Body of pancreas (tissue), 4 donors: ENCODE results near the gene CEP112. TPM values are rescaled to one million over a fixed set of nuclear protein-coding genes. Genes with fewer than 3 reads are reported as not detected.

Experiments
- ATAC-seq: fragments of 150-250 bp; one replicate; pipeline ENCODE4 v1.9.1; 2016
- DNase-seq, 4 donors: peaks; one replicate each; pipeline ENCODE4 v3.0.0-alpha.2; 2019
- H3K27ac ChIP-seq, 4 donors: fragments of 200-600 bp; sonication (generic); 1 replicate in 3 of 4; 2 replicates in 1 of 4; pipeline versions ENCODE4 v1.5.1 to v1.6.1; 2016 to 2019; ENCODE audit warnings: mild to moderate bottlenecking in 1 of 4, mixed read lengths in 1 of 4, moderate library complexity in 1 of 4
- H3K27me3 ChIP-seq, 2 donors: fragments of 200-600 bp; sonication (generic); one replicate each; pipeline ENCODE4 v1.6.0; 2016; ENCODE audit warnings: mild to moderate bottlenecking in 1 of 2
- H3K36me3 ChIP-seq, 2 donors: fragments of 200-600 bp; sonication (generic); replicated peaks in 1 of 2; 2 replicates each; pipeline ENCODE4 v1.5.1; 2016; ENCODE audit warnings: low read depth in 2 of 2; ENCODE audit not compliant: insufficient read depth in 1 of 2
- H3K4me1 ChIP-seq: fragments of 200-600 bp; sonication (generic); one replicate; pipeline ENCODE4 v1.6.0; 2016
- H3K4me3 ChIP-seq, 2 donors: fragments of 200-600 bp; sonication (generic); 1 replicate in 1 of 2; 2 replicates in 1 of 2; pipeline ENCODE4 v1.5.1; 2016 to 2019
- H3K9me3 ChIP-seq, 3 donors: fragments of 200-600 bp; sonication (generic); 1 replicate in 2 of 3; 2 replicates in 1 of 3; pipeline ENCODE4 v1.5.1; 2016
- CTCF ChIP-seq, 7 experiments: fragments of 450-650 bp in 4 of 7; fragments of 200-600 bp in 3 of 7; sonication (generic) in 3 of 7; IDR thresholded peaks; one replicate each; pipeline ENCODE4 v1.5.1; 2016 to 2019; ENCODE audit warnings: antibody characterized with exemption in 7 of 7
- POLR2A ChIP-seq, 3 donors: fragments of 450-650 bp; IDR thresholded peaks; one replicate each; pipeline ENCODE4 v1.6.1; 2016; ENCODE audit warnings: antibody characterized with exemption in 3 of 3, mild to moderate bottlenecking in 2 of 3
- WGBS, 2 donors: methylation state at CpG; one replicate each; pipeline ENCODE4 v1.1.5; 2017; 5-methylcytosine and 5-hydroxymethylcytosine counted together
- intact Hi-C: fragments of 100-400 bp; cut with DNase I; formaldehyde crosslinking; loops from one replicate; pipeline ENCODE4 v1.15.1; 2023
- total RNA-seq, 2 donors: library from RNA; depleted of rRNA; stranded (reverse); fragments of >200 nt; gene quantifications; one replicate each; pipeline ENCODE4 v1.1.0, GENCODE V29; 2016

CEP112 gene
- total RNA-seq, 2 donors from 2014 or later, result 5.2 to 10.2 TPM

GRCh38 chr17:65712383-65713267 lies 479.3 kb downstream of the CEP112 start:
- TF ChIP-seq POLR2A (IDR thresholded peaks at IDR 0.05) (no peak), CTCF (IDR thresholded peaks at IDR 0.05) (no peak)
- H3K4me1 ChIP-seq, result no peaks in the 10 kb centered on the region
- intact Hi-C loops, result no loop called here
- no peak for ATAC-seq
- H3K36me3 ChIP-seq, result no peaks in the 10 kb centered on the region
- no peak overlapping the region for H3K27ac ChIP-seq
- H3K9me3 ChIP-seq, result no peaks in the 10 kb centered on the region
- no peak overlapping the region for H3K4me3 ChIP-seq
- WGBS, 2 donors, result 74 to 84% methylated on average over 9 of the region's 9 CpGs
- no peaks in the 10 kb centered on the region for H3K27me3 ChIP-seq
- no peak for DNase-seq

GRCh38 chr17:65711671-65712276 lies 480.2 kb downstream of the CEP112 start:
- DNase-seq (no peak), ATAC-seq (no peak)
- Histone ChIP-seq H3K27me3 (no peaks in the 10 kb centered on the region), H3K4me1 (no peaks in the 10 kb centered on the region), H3K27ac (no peak overlapping the region), H3K9me3 (no peaks in the 10 kb centered on the region), H3K36me3 (no peaks in the 10 kb centered on the region), H3K4me3 (no peak overlapping the region)
- WGBS, 2 donors, result 89 to 91% methylated on average over 8 of the region's 8 CpGs
- intact Hi-C loops, result no loop called here
- TF ChIP-seq CTCF (IDR thresholded peaks at IDR 0.05) (no peak), POLR2A (IDR thresholded peaks at IDR 0.05) (no peak)

GRCh38 chr17:65707780-65708179 lies 484.2 kb downstream of the CEP112 start:
- H3K9me3 ChIP-seq, result no peaks in the 10 kb centered on the region
- intact Hi-C loops, result no loop called here
- no peaks in the 10 kb centered on the region for H3K36me3 ChIP-seq
- DNase-seq (no peak), ATAC-seq (no peak)
- no peak overlapping the region for H3K27ac ChIP-seq
- TF ChIP-seq CTCF (IDR thresholded peaks at IDR 0.05), result no peak
- no peak for TF ChIP-seq POLR2A (IDR thresholded peaks at IDR 0.05)
- no peak overlapping the region for H3K4me3 ChIP-seq
- 60 to 73% methylated on average over 2 of the region's 2 CpGs for WGBS, 2 donors
- no peaks in the 10 kb centered on the region for H3K4me1 ChIP-seq
- no peaks in the 10 kb centered on the region for H3K27me3 ChIP-seq

- WGBS, 2 donors, result 71 to 74% methylated on average over 5 of the region's 5 CpGs
- no peaks in the 10 kb centered on the region for H3K4me1 ChIP-seq
- intact Hi-C loops, result no loop called here
- TF ChIP-seq POLR2A (IDR thresholded peaks at IDR 0.05) (no peak), CTCF (IDR thresholded peaks at IDR 0.05) (no peak)
- DNase-seq (no peak), ATAC-seq (no peak)
- H3K4me3 ChIP-seq, result no peak overlapping the region
- H3K9me3 ChIP-seq, result no peaks in the 10 kb centered on the region
- no peaks in the 10 kb centered on the region for H3K36me3 ChIP-seq
- H3K27ac ChIP-seq, result no peak overlapping the region
- H3K27me3 ChIP-seq, result no peaks in the 10 kb centered on the region
Observed at GRCh38 chr17:65704731-65705130, 487.2 kb downstream of the CEP112 start.
